GM18909 (cell line): ENCODE data around the gene KLK7.
"Not testable (repeated sequence)": the region's sequence is repeated elsewhere in the genome, so short reads cannot be mapped to it uniquely, and the experiment has no call there.

Source experiments
- ATAC-seq: cut with Tn5 transposase; IDR thresholded peaks from one replicate; pipeline ENCODE4 v1.9.1; 2021; ENCODE audit warnings: mild to moderate bottlenecking; ENCODE audit not compliant: unreplicated experiment, poor library complexity

The KLK7 gene

DNA sequence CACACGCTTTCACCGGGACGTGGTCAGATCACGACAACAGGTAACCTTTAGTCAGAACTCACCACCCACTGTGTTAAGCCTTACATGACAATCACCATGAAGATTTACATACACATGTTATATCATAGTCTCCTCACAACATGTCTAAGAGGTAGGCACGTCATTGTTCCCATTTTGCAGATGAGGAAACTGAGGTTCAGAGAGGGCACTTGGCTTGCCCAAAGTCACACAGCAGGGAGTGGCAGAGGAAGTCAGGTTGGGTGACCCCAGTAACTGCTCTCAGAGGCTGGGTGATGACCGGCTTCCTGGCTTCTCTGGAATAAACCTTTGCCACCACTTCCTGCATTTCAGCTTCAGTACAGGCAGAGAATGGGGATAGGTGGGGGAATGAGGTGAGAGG is 30.5 kb upstream of the KLK7 start:
- no peak for ATAC-seq

DNA sequence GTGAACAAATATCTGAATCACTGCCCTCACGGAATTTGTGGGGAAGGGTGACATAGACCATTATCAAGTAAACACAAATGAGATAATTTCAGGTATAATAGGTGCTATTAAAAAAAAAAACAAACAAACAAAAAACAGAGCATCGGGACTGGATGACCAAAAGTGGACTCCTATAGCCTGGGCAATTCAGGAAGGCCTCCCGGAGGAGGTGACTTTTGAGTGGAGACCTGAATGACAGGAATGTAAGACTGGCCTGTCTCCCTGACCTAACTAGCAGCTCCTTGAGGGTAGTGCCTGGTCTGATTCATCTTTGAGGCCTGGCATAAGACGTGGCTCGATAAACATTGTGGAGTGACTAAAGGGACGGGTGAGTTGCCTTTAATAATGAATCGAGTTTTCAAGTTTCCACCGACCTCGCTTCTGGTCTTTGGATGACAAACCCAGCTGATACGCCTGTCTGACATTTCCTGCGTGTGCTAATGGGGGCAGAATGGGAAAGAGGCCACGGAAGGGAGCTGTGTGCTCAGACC is 29.0 kb upstream of the KLK7 start:
- no peak for ATAC-seq

DNA sequence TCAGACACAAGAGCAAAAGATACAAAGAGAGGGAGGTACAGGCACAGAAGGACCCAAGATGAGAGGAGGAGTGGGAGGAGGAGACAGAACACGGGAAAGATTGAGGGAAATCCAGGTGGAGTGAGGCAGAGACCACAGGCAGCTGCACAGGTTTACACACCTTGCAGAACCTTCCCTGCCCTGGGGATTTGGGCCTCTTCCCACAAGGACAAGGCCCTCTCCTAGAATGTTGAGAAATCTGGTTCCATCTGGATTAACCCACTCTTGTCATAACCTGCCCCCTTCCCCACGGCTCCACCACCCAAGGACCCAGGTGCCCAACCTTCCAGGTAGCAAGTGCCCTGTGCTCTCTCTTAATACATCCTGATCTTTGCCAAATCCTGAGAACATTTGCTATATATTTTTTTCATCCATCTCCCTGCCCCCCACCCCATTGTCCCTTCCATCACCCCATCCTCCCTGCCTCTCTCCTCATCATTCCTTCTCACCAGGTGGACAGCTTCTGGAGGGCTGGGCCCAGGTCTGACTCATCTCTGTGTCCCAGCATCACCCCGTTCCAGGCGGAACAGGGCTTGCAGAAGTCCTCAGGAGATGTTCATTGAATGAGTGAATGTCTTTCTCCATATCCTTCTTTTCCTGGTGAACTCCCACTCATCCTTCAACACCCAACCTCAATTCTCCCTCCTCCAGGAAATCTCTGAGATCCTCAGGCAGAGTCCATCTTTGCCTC is 26.5 kb upstream of the KLK7 start:
- no peak for ATAC-seq

DNA sequence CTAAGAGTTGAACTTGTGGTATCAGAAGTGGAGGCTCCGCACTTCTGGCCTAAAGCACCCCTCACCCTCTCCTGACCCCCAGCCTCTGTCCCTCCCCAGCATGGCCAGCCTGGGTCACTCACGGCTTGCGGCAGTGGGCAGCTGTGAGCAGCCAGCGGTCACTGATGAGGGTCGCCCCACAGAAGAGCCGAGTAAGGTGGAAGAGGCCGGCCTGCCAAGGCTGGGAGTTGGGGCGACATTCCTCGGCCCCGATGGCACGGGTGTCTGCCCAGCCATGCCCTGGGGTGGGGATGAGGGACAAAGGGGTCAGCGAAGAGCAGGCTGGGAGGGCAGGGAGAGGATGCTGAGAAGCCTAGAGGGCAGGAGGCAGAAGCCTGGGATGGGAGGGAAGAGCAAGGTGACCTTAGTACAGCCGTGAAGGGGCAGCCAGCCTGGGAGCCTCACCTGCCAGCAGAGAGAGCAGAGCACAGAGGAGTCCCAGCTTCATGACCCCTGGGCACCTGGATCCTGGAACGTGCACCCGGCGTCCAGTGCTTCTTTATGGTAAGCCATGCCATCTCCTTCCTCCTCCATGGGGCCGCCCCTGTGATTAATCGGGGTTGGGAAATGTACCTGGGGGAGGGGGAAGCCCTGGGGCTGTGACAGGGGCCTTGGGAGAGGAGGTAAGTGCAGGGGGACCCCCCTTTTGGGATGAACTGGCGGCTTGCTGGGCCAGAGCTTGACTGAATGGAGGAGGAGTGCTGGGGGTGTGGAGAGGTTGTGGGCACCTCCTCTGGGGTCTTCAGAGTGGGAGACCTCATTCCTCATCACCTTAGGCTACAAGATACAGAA is 25.6 kb upstream of the KLK7 start:
- ATAC-seq, result no peak

DNA sequence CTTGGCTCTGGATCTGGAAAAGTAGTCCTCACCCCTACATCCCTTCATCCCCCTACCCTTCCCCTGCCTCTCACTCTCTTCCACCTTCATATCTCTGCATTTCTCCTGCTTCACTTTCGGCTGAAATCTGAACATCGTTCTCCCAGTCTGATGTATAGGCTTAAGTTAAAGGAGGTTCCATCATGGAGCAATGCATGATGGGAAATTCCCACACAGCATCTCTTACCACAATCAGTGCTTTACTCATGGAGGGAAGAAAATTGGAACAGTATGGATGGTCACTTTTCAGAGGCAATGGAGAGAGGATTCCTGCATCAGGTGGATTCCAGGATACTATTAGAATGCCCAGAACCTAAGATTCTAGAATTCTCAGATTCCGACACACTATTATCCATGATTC is 23.8 kb upstream of the KLK7 start:
- ATAC-seq, result no peak

DNA sequence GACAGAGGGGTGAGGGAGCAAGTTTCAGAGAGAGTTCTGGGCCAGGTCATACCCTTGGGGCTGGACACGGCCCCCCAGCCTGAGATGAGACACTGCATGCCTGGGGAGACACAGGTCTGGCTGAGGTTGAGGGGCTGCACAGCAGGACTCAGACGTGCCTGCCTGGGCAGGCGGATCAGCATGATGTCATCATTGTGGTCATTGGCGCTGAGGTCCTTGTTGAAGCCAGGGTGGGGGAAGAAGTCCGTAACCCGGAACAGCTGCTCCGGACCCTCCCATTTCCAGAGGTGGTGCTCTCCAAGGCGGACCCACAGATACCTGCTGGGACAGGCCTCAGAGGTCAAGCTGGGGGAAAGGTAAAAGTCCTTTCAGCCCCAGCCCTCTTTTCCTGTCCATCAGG is 22.7 kb upstream of the KLK7 start:
- ATAC-seq, result no peak

DNA sequence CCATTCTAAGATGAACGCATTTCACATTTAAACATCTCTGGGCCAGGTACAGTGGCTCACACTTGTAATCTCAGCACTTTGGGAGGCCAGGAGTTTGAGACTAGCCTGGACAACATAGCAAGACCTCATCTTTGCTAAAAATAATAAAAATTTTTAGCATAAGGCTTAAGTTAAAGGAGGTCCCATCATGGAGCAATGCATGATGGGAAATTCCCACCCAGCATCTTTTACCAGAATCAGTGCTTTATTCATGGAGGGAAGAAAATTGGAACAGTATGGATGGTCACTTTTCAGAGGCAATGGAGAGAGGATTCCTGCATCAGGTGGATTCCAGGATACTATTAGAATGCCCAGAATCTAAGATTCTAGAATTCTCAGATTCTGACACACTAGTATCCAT is 21.5 kb upstream of the KLK7 start:
- ATAC-seq, result no peak

- ATAC-seq, result no peak
Observed at GRCh38 chr19:51003316-51003715, 19.6 kb upstream of the KLK7 start.

DNA sequence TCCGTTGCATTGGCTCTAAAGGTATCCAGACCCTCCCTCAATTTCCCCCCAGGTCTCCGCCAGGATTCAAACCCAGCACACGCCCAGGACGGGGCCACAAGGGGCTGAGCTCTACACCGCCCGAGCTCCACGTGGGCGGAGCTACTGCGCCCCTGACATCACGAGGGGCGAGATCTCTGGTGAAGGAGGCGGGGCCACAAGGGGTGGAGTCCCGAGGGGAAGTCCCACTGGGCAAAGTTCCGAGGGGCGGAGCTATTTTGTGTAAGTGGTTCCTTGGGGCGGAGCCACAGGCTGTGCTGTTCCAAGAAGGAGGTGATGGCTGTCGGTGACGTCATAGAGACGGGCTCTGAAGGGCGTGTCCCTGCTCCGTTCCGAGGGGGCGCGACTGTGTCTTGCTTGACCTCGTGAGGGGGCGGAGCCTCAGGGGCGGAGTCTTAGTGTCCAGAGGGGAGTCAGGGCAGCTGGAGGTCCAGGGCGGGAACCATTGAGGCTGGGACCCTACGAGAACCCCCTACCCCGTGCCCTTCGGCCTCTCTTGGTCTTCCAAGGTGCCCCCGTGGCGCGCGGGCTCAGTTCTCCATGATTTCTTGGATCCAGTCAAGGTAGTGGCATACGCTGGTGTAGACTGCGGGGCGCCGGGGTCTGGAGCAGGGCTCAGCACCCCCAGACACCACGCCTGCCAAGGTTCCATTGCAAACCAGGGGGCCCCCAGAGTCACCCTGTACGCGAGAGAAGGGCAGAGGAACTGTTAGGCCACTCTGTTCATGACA is 19.0 kb upstream of the KLK7 start:
- ATAC-seq, result no peak

DNA sequence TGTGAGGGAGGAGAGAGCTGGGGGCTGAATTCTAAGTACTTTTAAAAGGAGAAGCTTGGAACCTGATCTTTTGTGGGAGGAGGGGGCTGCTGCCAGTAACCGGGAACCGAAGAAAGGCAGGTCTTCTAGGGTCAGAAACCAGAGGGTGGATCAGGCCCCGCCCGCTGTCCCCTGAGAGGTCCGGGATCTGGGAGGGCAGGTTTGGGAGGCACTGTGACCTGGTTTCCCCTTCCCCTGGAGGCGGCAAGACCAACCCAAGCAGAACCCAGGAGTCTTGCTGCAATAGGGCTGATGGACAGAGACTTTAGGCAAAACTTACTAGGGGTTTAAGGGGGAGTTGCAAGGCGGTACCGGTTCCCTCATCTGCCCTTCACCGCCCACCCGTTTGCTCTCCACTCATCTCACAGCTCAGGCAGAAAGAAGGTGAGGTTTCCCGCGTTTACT is 18.4 kb upstream of the KLK7 start:
- ATAC-seq, result no peak

DNA sequence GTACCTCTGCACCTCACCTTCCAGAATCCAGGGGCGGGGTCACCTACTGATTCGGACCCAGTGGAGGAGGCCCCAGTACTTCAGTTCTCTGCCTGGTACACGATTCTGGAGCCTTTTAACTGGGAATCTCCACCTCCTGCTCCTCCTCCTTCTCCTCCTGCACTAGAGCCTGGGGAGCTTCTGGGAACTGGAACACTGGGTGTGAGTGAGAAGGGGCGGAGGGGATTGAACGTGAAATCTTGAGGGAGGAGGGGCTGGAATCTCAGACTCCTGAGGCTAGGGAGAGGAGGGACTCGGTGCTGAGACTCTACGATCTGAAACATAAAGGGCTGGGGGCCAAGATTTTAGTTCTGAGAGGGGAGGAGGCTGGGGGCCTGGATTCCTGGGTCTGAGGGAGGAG is 17.8 kb upstream of the KLK7 start, which contains the start of gene KLK8:
TSS of gene KLK8 (minus strand) at position 90 of the 400 bp plus-strand sequence. CDS start 437 bp downstream, outside the sequence.
- ATAC-seq, result no peak

DNA sequence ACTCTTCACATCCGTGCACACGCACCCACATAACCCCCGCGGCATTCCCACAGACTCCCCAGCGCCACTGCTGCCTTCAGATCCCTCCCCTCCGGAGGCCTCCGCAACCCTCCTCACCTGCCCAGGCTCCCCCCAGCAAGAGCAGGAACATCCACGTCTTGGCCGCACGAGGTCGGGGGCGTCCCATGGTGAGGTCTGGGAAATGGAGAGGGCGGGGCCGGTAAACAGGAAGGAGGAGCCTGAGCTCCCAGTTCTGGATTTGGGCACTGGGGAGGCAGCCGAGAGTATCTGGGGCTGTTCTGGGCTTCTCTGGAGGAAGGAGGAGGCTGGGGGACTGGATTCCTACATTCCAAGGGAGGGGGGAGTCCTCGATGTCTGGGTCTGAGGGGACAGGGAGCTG is 17.3 kb upstream of the KLK7 start:
- no peak for ATAC-seq

DNA sequence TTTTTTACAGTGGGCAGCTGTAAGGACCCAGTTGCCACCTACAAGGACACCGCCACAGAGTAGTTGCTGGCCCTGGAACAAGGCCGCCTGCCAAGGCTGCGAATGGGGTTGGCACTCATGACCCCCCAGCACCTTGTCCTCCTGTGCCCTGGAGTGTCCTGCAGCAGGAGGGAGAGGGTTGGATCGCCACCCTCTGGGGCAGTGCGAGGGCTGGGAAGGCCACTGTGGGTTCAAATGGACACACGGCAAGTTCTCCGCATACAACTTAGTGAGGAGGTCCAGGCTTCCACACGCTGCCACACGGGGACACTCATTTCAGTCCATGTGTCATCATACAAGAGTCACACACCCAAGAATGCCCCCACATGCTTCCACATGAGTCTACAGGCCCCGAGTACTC is 16.7 kb upstream of the KLK7 start:
- no peak for ATAC-seq

- ATAC-seq, result no peak
Observed at GRCh38 chr19:50998686-50999085, 15.0 kb upstream of the KLK7 start.

DNA sequence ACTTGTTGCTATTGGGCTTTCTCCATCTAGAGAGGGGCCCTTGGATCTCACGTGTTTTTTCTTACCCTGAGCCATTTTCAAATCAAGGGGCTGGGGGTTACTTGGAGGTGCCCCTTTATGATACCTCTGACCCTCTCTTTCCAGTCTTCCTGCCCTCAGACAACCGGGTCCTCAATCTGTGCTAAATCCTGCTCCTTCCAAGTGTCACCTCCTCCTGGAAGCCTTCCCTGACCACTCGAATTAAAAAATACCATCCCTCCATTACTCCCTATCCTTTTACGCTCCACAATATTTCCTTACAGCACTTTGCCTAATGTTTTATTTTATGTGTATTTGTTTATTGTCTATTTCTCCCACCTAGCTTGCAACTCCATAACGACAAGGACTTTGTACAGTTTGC is 14.3 kb upstream of the KLK7 start:
- ATAC-seq, result no peak

GRCh38 chr19:50994129-50994528 is 10.4 kb upstream of the KLK7 start:
- ATAC-seq, result no peak

GRCh38 chr19:50992666-50993035 is 8.9 kb upstream of the KLK7 start:
- no peak for ATAC-seq

DNA sequence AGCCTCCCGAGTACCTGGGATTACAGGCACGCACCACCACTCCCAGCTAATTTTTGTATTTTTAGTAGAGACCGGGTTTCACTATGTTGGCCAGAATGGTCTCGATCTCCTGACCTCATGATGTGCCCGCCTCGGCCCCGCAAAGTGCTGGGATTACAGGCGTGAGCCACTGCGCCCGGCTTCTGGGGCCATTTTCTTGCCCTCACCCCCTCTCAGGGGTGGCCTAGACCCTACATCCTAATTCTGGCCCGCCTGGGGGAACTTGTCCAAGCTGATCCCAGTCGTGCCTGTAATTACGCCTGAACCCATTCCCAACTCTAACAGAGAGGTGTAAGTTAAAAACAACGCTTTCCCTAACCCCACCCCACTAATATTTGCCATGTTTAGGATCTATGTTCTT is 699 bp upstream of the KLK7 start:
- ATAC-seq, result not testable (repeated sequence)

- no peak for ATAC-seq
Observed at GRCh38 chr19:50982186-50982585, 1.5 kb downstream of the KLK7 start.

DNA sequence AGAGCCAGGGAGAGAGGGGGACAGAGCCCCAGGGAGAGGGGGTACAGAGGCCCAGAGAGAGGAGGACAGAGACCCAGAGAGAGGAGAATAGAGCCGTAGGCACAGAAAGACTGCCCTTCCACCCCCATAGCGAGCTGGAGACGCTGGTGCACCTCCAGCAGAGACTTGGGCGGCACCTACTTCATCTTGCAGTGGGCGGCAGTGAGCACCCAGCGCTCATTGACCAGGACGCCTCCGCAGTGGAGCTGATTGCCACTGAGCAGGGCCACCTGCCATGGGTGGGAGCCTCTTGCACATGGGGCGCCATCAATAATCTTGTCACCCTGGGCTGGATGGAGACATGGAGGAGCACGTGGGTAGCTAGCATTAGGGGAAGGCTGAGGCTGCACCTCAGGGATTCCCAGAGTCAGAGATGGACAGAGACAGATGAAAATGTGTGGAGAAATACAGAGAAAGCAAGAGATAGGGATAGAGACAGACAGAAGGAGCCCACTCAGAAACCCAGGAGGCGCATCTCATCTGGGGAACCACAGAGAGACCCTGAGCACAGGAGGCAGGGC is 2.0 kb downstream of the KLK7 start:
- ATAC-seq, result no peak
